Mesendoderm (in vitro differentiated cells): Measurements from ENCODE around the gene RNF208.
"Not testable (repeated sequence)": the region's sequence is repeated elsewhere in the genome, so short reads cannot be mapped to it uniquely, and the experiment has no call there.

ENCODE experiments used
- DNase-seq: peaks from one replicate; pipeline ENCODE4 v3.0.0; 2013
- H2AK5ac ChIP-seq: 2 replicates; pipeline ENCODE4 v1.6.1; 2013; ENCODE audit warnings: low read length, inconsistent platforms
- H2BK120ac ChIP-seq: 2 replicates; pipeline ENCODE4 v1.6.1; 2013; ENCODE audit warnings: low read depth, mild to moderate bottlenecking, low read length, moderate library complexity, mixed read lengths
- H2BK15ac ChIP-seq: replicated peaks from 2 replicates; pipeline ENCODE4 v1.6.1; 2013; ENCODE audit warnings: low read depth, mild to moderate bottlenecking, moderate library complexity
- H2BK5ac ChIP-seq: 2 replicates; pipeline ENCODE4 v1.6.1; 2013; ENCODE audit warnings: low read length, inconsistent platforms
- H3K18ac ChIP-seq: 2 replicates; pipeline ENCODE4 v1.6.1; 2013; ENCODE audit warnings: mild to moderate bottlenecking, low read length, mixed read lengths
- H3K23ac ChIP-seq: one replicate; pipeline ENCODE4 v1.6.1; 2013; ENCODE audit warnings: low read length
- H3K27ac ChIP-seq: 2 replicates; pipeline ENCODE4 v1.5.1; 2013; ENCODE audit warnings: low read depth, mild to moderate bottlenecking, inconsistent platforms, low read length, moderate library complexity
- H3K27me3 ChIP-seq: 2 replicates; pipeline ENCODE4 v1.6.1; 2013; ENCODE audit warnings: low read length, control low read depth, mild to moderate bottlenecking, inconsistent platforms; ENCODE audit not compliant: insufficient read depth, poor library complexity
- H3K36me3 ChIP-seq: 2 replicates; pipeline ENCODE4 v1.6.1; 2013; ENCODE audit warnings: low read length, inconsistent platforms; ENCODE audit not compliant: control insufficient read depth, insufficient read depth
- H3K4ac ChIP-seq: one replicate; pipeline ENCODE4 v1.6.1; 2013; ENCODE audit warnings: low read depth, mild to moderate bottlenecking, low read length, moderate library complexity
- H3K4me1 ChIP-seq: 2 replicates; pipeline ENCODE4 v1.6.1; 2013; ENCODE audit warnings: low read depth, low read length, inconsistent platforms; ENCODE audit not compliant: control insufficient read depth
- H3K4me2 ChIP-seq: 2 replicates; pipeline ENCODE4 v1.6.1; 2013; ENCODE audit warnings: low read length
- H3K4me3 ChIP-seq: 2 replicates; pipeline ENCODE4 v1.5.1; 2013; ENCODE audit warnings: mild to moderate bottlenecking, low read length
- H3K56ac ChIP-seq: one replicate; pipeline ENCODE4 v1.6.1; 2013; ENCODE audit warnings: low read length
- H3K79me1 ChIP-seq: 2 replicates; pipeline ENCODE4 v1.6.1; 2013; ENCODE audit warnings: low read length, inconsistent platforms
- H3K79me2 ChIP-seq: 2 replicates; pipeline ENCODE4 v1.6.1; 2013; ENCODE audit warnings: mild to moderate bottlenecking, low read length; ENCODE audit not compliant: control insufficient read depth, insufficient read depth
- H3K9ac ChIP-seq: 2 replicates; pipeline ENCODE4 v1.6.1; 2013; ENCODE audit warnings: low read length, inconsistent platforms
- H4K5ac ChIP-seq: one replicate; pipeline ENCODE4 v1.6.1; 2013; ENCODE audit warnings: low read length
- H4K8ac ChIP-seq: one replicate; pipeline ENCODE4 v1.6.1; 2013; ENCODE audit warnings: low read depth, mild to moderate bottlenecking, control low read depth, low read length, moderate library complexity
- WGBS: extraction: QIAGEN DNeasy Blood & Tissue Kit; methylation state at CpG from one replicate; pipeline ENCODE4 v1.1.7; 2013; ENCODE audit warnings: low lambda C conversion rate, missing lambda C conversion rate; ENCODE audit not compliant: insufficient coverage; ENCODE audit errors: extremely low coverage; 5-methylcytosine and 5-hydroxymethylcytosine counted together

Gene RNF208

GRCh38 chr9:137263506-137263905, 41.5 kb upstream of the RNF208 start:
- Histone ChIP-seq H3K18ac (no peak overlapping the region), H4K5ac (no peak overlapping the region), H3K79me1 (no peaks in the 10 kb centered on the region), H3K4ac (no peak overlapping the region), H3K9ac (no peak overlapping the region), H3K27me3 (no peaks in the 10 kb centered on the region), H3K4me1 (no peaks in the 10 kb centered on the region), H4K8ac (no peak overlapping the region), H2AK5ac (no peak overlapping the region), H3K23ac (no peak overlapping the region), H3K27ac (no peak overlapping the region), H3K36me3 (peaks cover 11% of the 10 kb centered on the region), H3K56ac (no peak overlapping the region), H3K4me2 (no peak overlapping the region), H3K4me3 (no peak overlapping the region), H2BK120ac (no peak overlapping the region), H2BK5ac (no peak overlapping the region), H3K79me2 (no peaks in the 10 kb centered on the region), H2BK15ac (no peak overlapping the region)
- no CpG with 5 or more reads among the region's 10 CpGs for whole genome bisulfite sequencing
- DNase-seq, result no peak

- Histone ChIP-seq H4K5ac (no peak overlapping the region), H3K4me2 (no peak overlapping the region), H3K27ac (no peak overlapping the region), H2BK120ac (no peak overlapping the region), H3K4me3 (no peak overlapping the region), H3K23ac (no peak overlapping the region), H2BK15ac (no peak overlapping the region), H3K9ac (no peak overlapping the region), H4K8ac (no peak overlapping the region), H3K56ac (no peak overlapping the region), H3K4ac (no peak overlapping the region), H3K36me3 (peaks cover 11% of the 10 kb centered on the region), H2BK5ac (no peak overlapping the region), H3K79me2 (no peaks in the 10 kb centered on the region), H3K18ac (no peak overlapping the region), H3K79me1 (no peaks in the 10 kb centered on the region), H3K4me1 (no peaks in the 10 kb centered on the region), H3K27me3 (no peaks in the 10 kb centered on the region), H2AK5ac (no peak overlapping the region)
- WGBS, result no CpG with 5 or more reads among the region's 24 CpGs
- no peak for DNase-seq
Observed at GRCh38 chr9:137262909-137263285, 40.9 kb upstream of the RNF208 start.

- H3K23ac ChIP-seq, H3K4ac ChIP-seq, H4K5ac ChIP-seq, H3K4me3 ChIP-seq, H3K4me1 ChIP-seq, H4K8ac ChIP-seq, H2BK15ac ChIP-seq, H3K18ac ChIP-seq, H2BK5ac ChIP-seq, H2BK120ac ChIP-seq, H3K79me1 ChIP-seq, H3K4me2 ChIP-seq, H3K56ac ChIP-seq, H3K27me3 ChIP-seq, H2AK5ac ChIP-seq, H3K9ac ChIP-seq, H3K79me2 ChIP-seq, H3K27ac ChIP-seq: not testable (repeated sequence)
- WGBS, result no CpG with 5 or more reads among the region's 15 CpGs
- peaks cover 11% of the 10 kb centered on the region for H3K36me3 ChIP-seq
- DNase-seq, result peak; percentile 63
Observed at GRCh38 chr9:137262173-137262908, 40.3 kb upstream of the RNF208 start.

- Histone ChIP-seq H3K9ac (peak overlapping the region; percentile 2), H3K79me2 (peaks cover 16% of the 10 kb centered on the region), H4K5ac (no peak overlapping the region), H3K79me1 (peaks cover 9% of the 10 kb centered on the region), H3K4me2 (no peak overlapping the region), H2BK15ac (no peak overlapping the region), H3K27ac (no peak overlapping the region), H4K8ac (no peak overlapping the region), H3K4ac (no peak overlapping the region), H3K56ac (no peak overlapping the region), H2BK5ac (no peak overlapping the region), H3K4me3 (no peak overlapping the region), H3K18ac (no peak overlapping the region), H3K4me1 (peaks cover 3% of the 10 kb centered on the region), H3K23ac (no peak overlapping the region), H3K36me3 (peaks cover 3% of the 10 kb centered on the region), H2AK5ac (no peak overlapping the region), H2BK120ac (no peak overlapping the region), H3K27me3 (no peaks in the 10 kb centered on the region)
- no peak for DNase-seq
- no CpG with 5 or more reads among the region's 15 CpGs for WGBS
Observed at GRCh38 chr9:137256856-137257255, 34.8 kb upstream of the RNF208 start.

- H4K8ac ChIP-seq, result no peak overlapping the region
- H2BK120ac ChIP-seq, result no peak overlapping the region
- H3K4me3 ChIP-seq, result no peak overlapping the region
Observed at GRCh38 chr9:137256362-137256761, 34.3 kb upstream of the RNF208 start.

More at GRCh38 chr9:137256362-137256761, 34.3 kb upstream of the RNF208 start:
- Histone ChIP-seq H3K23ac (no peak overlapping the region), H3K27me3 (no peaks in the 10 kb centered on the region), H3K18ac (no peak overlapping the region), H3K4ac (no peak overlapping the region), H2AK5ac (no peak overlapping the region), H4K5ac (no peak overlapping the region), H3K4me2 (peak overlapping the region; percentile 51), H3K9ac (peak overlapping the region; percentile 94), H3K56ac (peak overlapping the region; percentile 85), H2BK15ac (no peak overlapping the region), H3K36me3 (peaks cover 3% of the 10 kb centered on the region), H3K79me1 (peaks cover 9% of the 10 kb centered on the region), H3K27ac (no peak overlapping the region), H3K4me1 (peaks cover 3% of the 10 kb centered on the region), H2BK5ac (no peak overlapping the region), H3K79me2 (peaks cover 16% of the 10 kb centered on the region)
- WGBS, result no CpG with 5 or more reads among the region's 15 CpGs
- no peak for DNase-seq
